ENCODE data around the gene LANCL2.
A peak's percentile ranks its signal among the peaks of the same experiment; 100 is the strongest.

LANCL2 gene

DNA sequence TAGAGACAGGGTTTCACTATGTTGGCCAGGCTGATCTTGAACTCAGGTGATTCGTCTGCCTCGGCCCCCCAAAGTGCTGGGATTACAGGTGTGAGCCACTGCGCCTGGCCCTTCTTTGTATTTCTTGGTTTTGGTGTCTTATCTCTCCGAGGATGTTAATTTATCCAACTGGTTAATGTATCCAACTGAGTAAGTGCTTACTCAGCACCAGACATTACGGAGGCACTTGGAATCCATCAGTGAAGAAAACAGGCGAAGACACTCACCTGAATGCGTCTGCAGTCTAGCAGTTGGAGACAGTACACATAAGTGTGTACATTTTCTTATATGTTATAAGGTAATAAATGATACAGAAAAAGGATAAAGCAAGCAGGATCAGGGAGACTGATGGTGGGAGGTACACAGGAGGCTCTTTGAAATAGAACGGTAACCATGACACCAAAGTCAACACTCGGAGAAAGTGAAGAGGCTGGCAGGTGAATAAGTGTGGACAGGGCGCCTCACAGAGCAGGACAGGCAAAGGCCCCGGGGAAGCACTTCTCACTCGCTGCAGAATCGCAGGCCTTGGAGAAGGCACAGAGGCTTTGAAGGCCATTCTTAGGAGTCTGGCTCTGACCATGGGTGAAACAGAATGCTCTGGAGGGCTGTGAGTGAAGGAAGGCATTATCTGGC, 73.1 kb downstream of the LANCL2 start:
- no peak for DNase-seq

DNA sequence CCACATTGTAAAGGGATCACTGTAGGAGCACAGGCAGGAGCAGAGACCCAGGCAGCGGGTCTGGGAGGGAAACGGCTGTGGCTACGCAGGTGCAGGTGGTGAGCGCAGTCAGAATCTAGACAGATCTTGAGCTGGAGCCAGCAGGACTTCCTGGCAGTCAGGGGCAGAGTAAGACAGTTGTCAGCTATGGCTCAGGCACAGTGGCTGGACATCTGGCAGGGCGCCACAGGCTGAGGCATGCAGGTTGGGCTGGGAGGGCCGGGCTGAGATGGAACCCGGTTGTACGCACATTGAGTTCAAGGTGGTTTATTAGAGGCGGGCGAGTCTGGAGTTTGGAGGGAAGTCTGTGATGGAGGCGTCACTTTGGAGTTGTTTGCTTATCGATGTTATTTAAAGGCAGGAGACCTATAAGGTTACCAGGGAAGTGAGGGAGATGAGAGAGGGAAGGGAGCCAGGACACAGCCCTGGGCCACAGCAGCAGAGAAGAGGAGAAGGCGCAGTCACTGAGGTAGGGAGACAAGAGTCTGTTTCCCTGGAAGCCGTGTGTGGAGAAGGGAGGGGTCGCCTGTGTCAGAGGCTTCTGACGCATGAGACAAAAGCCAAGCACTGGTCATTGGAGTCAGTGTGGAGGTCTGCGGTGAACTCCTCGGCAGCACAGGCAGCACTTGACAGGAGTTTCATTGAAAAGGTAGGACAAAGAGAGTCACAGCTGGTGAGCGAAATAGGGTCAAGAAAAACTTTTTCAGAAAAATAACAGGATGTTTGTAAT, 73.8 kb downstream of the LANCL2 start:
- peak in 1 of 14 donors; percentile 73 for DNase-seq

DNA sequence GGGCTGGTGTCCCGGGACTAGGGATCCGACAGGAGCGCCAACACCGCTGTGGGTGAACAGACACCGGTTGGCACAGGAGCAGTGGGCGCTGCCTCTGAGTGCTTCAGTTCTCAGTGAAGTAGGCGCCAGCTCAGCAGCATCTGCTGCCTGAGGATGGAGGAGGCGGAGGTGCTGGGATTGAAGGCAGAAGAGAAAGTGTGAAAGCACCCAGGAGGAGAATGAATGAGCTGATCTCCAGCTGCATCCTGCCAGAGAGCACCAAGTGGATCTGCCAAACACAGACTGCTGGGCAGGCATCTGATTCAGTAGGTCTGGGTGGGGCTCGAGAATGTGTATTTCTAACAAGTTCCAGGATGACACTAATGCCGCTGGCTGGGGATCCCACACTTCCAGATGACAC, 74.5 kb downstream of the LANCL2 start:
- DNase-seq = peak in 1 of 14 donors; percentile 32

DNA sequence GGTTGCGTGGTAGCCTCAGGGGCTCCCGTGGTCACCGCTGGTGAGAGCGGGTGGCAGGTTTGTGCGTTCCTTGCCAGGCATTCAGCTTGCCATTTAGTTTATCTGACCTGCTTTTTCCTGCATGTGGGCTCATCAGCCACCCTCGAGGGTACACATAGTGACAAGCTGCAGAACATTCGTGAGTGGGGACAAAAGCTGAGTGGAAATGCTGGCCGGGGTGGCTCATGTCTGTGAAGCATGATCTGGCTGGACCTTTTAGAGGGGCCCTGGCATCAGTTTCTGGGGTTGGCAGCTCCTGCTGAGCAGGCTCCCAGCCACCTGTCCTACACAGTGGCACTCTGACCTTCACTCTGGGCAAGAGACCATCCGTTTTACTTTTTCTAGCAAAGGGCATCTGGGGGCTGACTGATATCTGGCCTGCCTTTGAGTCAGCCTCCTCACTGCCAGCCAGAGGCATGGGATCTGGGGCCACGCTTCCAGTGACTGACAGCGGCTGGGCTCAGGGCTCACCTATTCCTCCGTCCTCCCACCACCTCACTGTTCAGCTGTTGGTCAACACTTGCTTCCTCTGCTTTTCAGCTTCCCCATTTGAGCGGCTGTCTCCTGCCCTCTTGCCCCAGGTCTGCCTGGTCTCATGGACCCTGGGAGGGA, 75.0 kb downstream of the LANCL2 start:
- no peak for DNase-seq

DNA sequence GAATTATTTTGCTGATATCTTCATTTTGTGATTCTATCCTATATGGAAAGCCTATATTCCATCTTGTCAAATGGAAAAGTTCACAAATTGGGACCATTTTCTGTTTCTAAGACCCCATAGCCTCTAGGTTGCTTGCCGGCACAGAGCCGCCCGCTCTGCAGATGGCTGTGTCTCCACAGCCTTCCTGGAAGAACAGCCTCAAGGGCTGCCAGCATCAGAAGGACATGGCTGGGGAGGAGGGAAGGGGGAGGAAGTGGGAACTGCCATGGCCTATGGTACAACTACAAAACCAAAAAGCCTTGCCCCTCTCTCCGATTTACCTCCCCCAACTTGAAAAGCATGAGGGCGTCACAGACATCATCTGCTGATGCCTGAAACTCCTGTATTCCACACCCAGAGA, 75.9 kb downstream of the LANCL2 start:
- DNase-seq = no peak

DNA sequence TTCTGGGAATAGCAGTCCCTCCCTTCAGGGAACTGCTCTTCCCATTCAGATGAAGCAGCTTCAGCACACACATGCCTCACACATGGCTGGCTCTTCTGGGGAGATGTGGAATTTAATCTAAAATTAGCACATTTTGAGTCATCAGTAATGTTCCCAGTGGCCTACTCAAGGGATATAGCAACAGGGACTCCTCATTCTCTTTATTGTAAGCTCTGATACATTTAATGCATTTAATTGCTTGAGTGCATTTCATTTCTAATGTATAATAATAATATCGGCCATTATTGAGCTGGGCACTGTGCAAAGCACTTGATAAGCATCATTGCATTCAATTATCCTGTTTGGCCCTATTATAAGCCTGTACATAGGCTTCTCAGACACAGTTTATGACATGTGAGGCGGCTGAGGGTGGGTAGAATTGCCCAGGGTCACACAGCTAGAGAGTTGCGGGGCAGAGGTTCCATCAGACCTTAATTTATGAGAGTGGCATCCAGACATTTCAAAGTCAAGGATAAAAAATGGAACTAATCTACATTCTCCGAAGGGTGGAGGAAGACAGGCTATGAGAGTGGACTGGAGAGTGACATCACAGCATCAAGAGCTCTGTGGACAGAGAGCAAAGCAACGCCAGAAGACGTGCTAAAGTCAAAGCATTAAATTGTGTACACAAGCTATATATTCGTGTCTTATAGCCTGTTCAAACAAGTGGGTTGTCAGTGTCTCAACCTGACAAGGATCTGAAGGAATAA, 76.8 kb downstream of the LANCL2 start:
- no peak for DNase-seq

DNA sequence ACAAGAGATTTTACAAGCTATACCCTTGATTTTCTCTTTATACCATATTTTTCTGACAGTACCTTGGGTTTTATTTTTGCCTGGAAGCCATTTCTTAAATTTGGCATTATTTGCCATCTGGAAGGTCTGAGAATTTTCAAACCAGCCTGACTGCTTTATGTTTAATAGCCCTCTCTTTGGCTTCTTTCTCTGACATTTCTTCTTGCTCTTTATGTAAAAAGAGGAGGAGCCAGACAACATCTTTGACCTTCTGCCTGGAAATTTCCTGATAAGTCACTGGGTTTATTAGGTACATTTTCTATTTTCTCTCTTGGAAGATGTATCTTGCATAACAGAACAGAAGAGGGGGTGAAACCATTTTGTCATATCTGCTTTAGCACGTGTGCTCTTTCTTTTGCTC, 79.6 kb downstream of the LANCL2 start:
- DNase-seq = no peak

DNA sequence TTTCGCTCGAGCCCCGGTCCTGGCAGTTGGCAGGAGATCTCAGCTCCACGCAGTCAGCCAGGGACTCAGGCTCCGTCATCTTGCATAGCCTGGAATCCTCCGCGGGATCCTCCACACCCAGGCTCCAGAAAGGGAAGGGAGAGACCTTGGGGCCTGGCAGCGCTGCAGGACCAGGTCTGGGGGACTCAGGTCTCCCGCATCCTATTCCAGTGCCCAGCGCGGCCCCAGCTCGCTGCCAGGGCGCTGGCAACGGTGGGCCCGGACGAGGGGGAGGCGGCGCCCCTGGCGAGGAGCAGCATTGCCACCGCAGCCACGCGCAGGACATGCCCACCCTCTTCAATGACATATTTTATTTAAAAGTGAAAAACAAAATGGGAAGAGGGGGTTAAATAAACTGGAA, 83.4 kb downstream of the LANCL2 start:
- DNase-seq = peak in 1 of 14 donors; percentile 16

DNA sequence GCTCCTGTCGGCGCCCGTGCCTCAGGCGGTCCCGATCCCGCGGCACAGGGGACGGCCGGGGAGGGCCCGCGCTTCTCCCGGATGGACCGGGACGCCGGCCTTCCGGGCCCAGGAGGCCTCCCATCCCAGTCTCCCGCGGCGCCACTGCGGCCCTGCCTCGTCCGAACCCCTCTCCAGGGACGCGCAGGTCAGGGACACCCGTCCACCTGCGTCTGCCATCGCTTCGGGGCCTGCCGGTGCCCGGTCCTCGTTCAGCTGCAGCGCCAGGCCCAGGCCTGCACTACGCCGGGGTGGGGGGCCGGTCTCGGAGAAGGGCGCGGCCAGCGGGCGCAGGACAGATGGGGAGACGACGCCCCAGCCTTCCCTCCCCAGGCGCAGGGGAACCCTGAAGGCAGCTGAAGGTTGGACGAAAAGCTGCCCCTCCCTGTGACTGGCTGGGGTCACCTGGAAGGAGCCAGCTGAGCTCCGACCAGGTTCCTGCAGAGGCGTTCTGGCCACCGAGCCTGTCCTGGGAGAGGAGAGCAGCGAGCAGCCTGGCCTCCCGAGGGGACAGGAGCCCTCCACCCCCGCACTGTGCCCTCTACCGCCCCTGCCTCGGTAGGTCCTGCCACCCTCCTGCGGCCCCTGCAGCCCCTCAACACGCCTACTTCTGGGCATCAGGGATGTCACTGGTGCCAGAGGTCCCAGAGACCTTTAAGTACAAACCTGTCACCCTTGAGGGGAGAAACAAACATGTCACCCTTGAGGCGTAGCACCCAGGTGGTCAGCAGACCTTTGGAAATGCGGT, 84.3 kb downstream of the LANCL2 start:
- no peak for DNase-seq

DNA sequence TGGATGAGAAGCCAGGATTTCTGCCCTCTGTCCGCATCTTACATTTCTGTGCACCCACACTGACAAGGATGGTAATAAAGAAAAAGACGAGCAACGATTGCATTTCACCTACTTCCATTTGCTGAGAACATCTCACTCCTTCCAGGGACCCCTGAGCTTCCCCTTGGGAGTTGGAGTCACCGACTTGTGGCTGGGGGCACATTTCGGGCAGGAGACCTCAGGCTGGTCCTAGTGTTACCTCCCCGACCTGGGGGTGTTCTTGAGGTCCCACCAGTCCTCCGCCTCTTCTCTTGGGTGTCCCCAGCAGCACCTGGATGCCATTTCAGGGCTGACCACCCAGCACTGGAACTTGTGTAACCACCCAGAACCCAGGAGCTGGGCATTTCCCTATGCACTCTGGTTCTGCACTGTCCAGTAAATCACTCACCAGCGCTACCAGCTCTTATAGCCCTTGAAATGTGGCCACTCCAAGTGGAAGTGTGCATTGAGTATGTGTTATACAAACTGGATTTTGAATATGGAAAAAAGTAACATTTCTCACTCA, 84.9 kb downstream of the LANCL2 start:
- DNase-seq = no peak

DNA sequence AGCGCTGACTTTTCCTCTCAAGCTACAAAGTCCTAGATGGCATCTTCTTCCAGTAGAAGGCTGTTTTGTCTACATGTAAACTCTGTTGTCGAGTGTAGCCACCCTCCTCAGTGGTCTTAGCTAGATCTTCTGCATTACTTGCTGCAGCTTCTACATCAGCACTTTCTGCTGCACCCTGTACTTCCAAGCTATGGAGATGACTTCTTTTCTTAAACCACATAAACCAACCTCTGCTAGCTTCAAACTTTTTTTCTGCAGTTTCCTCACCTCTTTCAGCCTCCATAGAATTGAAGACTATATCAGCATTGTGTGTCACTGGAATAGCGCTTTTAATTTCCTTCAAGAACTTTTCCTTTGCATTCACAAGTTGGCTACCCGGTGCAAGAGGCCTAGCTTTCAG, 87.8 kb downstream of the LANCL2 start:
- DNase-seq = no peak

DNA sequence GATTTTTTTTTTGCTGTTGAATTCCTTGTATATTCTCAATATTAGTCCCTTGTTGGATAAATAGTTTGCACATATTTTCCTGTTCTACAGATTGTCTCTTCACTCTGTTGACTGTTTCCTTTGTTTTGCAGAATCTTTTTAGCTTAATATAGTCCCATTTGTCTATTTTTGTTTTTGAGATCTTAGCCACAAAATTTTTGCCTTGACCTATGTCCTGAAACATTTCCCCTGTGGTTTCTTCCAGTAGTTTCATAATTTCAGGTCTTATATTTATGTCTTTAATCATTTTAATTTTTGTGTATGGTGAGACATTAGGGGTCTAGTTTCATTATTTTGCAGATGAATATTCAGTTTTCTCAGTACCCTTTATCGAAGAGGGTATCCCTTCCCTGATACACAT, 92.7 kb downstream of the LANCL2 start:
- no peak for DNase-seq

DNA sequence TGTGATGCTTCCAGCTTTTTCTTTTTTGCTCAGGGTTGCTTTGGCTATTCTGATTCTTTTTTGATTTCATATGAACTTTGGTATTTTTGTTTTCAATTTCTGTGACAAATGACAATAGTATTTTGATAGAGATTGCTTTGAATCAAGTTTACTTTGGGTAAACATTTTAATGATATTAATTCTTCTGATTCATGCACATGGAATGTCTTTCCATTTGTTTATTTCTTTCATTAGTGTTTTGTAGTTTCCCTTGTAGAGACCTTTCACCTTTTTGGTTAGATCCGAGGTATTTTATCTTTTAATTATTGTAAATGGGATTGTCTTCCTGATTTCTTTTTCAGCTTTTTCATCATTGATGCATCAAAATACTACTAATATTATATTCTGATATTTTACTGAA, 93.2 kb downstream of the LANCL2 start:
- DNase-seq = no peak

DNA sequence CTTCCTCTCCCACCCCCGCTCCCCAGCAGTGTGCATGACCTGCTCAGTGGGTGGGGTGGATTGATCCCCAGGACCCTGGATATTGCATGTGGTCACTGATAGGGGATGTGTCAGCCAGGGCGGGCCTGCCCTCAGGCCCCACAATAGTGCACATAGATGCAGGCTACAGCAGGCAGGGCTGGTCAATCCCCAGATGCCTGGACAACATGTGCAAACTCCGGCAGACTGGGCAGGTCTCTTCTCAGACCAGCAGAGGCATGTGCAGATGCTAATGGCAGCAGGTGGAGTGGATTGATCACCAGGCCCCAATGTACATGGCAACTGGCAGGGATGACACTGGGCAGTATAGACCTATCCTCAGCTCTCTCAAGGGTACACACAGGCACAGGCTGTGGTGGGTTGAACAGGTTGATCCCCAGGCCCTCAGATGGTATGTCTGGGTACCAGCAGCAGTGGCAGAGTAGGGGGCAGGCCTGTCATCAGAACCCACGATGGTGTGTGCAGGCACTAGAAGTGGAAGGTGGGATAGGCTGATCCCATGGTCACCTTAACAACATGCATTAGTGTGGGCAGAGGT, 98.6 kb downstream of the LANCL2 start:
- DNase-seq = no peak

DNA sequence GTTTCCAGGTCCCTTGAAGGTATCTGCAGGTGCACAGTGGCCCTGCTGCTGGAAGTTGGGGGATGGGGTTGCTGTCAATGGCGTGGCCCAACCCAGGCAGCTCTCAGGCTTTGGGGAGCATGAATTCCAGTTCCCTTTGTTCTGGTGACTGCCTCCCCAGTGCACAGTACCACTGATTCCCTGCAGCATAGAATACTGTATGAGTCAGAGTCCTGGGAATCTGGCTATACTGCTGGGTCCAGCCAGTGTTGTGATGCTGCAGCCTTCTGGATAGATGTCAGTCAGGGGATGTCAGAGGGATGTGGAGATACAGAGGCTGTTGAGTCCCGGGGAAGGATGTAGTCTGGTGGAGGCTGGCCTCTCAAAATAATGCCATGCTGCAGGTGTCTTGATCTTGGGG, 99.3 kb downstream of the LANCL2 start:
- no peak for DNase-seq

DNA sequence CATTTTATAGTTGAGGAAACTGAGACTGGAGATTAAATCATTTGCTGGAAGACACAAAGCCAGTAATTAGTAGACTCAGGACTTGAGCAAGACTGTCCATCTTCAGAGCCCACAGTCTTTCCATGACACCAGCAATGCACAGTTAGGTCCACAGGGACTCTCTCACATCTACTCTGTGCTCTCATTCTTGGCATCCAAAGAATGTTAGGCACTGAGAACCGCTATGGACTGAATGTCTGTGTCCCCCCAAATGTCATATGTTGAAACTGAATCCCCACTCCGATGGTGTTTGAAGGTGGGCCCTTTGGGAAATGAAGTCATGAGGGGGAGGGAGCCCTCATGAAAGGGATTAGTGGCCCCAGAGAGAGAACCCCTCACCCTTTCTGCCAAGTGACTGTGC, 100.6 kb downstream of the LANCL2 start:
- DNase-seq = no peak

DNA sequence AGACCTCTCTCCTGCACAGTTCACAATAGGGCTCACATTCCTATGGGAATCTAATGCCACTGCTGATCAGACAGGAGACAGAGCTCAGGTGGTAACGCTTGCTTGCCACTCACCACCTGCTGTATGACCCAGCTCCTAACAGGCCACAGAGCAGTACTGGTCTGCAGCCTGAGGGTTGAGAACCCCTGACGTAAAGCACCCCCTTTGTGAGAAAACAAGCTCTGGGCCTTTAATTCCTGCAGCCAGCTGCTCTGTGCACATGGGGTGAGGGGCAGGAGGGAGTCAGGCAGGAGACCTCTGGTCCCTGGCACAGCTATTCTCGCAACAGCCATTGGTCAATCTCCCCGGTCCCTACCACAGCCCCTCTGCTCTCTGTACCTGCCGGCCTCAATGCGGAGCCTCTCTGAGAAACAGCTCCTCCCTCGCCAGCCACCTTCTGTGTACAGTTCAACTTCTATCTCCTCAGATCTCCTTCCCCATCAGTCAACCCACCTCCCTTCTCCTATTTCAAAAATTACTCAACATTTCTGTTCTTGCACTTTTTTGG, 102.0 kb downstream of the LANCL2 start:
- no peak for DNase-seq

DNA sequence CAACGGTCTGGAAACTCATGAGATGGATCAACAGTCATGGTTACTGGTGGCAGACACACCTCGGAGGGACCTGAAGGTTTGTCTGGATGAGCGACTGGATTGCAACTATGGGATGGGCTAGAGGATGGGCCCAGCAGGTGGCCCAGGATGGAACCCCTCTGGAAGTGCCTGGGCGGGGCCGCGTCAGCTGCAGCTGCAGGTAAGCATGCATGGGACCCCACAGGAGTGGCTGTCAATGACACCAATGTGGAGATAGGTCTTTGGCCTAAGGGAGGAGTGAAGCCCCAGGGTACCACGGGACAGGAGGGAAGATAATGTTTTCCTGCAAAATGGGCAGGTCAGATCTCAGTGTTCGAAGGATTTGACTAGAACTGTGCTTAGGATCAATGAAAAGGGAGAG, 103.4 kb downstream of the LANCL2 start:
- DNase-seq = no peak

DNA sequence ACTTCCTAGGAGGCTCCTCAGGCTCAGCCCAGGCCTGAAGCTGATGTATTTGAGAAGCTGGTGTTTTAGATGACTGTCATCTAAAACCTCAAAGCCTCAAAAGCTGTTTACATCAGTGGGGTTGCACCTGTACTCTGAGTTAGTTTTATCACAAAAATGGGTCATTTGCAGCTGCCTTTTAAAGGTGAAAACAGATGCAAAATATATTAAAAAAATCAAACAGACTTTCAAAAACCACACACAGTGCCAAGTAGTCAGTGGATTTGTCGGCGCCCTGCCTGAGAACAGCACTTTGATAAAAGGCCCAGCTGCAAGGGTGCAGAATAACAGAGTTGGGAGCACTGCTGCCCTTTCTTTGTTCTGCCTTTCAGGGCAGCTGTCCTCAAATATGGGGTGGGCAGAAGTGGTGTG, 104.1 kb downstream of the LANCL2 start:
- DNase-seq = no peak

DNA sequence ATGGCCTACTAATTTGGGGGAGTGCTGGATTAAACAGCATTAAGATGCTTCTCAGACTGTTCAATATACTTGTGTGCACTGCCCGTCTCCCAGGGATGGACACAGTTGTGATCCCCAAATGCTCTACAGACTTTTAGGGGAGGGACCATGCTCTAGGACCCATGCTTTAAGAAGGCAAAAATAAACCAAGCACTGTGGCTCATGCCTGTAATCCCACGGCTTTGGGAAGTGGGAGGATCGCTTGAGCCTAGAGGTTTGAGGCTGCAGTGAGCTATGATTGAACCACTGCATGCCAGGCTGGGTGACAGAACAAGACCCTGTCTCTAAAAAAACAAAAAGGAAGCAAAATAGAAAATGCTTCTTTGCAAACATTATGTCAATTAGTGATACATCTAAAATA, 104.6 kb downstream of the LANCL2 start:
- DNase-seq = peak in 1 of 14 donors; percentile 5

DNA sequence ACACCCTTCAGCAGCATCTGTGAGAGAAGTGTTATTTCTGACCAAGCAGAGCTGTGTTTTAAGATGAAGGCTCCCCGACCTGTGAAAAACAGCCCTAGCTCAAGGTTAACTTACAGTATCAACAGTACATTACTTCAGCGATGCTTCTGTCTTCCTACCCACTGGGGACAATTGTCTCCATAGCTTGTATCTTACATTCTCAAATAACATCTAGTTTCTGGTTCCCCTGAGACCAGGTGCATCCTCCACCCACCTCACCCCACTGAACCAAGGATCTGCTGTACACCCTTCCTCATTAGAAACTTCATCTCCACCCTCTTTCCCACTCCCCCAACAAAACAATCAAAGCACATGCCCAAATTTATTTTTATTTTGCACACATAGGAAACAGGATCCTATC, 105.1 kb downstream of the LANCL2 start:
- no peak for DNase-seq

All from C1 segment of cervical spinal cord (tissue), 14 donors.